Lower leg skin (tissue), 3 donors: ENCODE measurements around the gene IL18BP.

Source experiments
- CTCF ChIP-seq, 3 donors: fragments of 450-650 bp; IDR thresholded peaks; one replicate each; pipeline ENCODE4 v1.5.1; 2016; ENCODE audit warnings: antibody characterized with exemption in 3 of 3, mild to moderate bottlenecking in 3 of 3, moderate library complexity in 2 of 3
- POLR2A ChIP-seq, 2 donors: fragments of 450-650 bp; IDR thresholded peaks; one replicate each; pipeline ENCODE4 v1.6.1; 2016 to 2017; ENCODE audit warnings: antibody characterized with exemption in 2 of 2, mild to moderate bottlenecking in 1 of 2, moderate library complexity in 1 of 2

GRCh38 chr11:72018171-72018570 lies 19.5 kb downstream of the IL18BP start:
- no peak for TF ChIP-seq CTCF (IDR thresholded peaks at IDR 0.05)
- TF ChIP-seq POLR2A (IDR thresholded peaks at IDR 0.05) = no peak
